ENCODE data around the gene NRP2. TPM values are rescaled to one million over a fixed set of nuclear protein-coding genes. Genes with fewer than 3 reads are reported as not detected.

The NRP2 gene, protein sequence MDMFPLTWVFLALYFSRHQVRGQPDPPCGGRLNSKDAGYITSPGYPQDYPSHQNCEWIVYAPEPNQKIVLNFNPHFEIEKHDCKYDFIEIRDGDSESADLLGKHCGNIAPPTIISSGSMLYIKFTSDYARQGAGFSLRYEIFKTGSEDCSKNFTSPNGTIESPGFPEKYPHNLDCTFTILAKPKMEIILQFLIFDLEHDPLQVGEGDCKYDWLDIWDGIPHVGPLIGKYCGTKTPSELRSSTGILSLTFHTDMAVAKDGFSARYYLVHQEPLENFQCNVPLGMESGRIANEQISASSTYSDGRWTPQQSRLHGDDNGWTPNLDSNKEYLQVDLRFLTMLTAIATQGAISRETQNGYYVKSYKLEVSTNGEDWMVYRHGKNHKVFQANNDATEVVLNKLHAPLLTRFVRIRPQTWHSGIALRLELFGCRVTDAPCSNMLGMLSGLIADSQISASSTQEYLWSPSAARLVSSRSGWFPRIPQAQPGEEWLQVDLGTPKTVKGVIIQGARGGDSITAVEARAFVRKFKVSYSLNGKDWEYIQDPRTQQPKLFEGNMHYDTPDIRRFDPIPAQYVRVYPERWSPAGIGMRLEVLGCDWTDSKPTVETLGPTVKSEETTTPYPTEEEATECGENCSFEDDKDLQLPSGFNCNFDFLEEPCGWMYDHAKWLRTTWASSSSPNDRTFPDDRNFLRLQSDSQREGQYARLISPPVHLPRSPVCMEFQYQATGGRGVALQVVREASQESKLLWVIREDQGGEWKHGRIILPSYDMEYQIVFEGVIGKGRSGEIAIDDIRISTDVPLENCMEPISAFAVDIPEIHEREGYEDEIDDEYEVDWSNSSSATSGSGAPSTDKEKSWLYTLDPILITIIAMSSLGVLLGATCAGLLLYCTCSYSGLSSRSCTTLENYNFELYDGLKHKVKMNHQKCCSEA
- 6.7 and 10.3 TPM in 2 replicates for total RNA-seq (2022)
- percentile 43 among the genes with signal in this experiment for Bru-seq, nascent RNA
- percentile 42 among the genes with signal in this experiment for BruChase-seq, experiment 1, labeled RNA remaining after a 6-hour chase
- BruChase-seq, experiment 2, labeled RNA remaining after a 2-hour chase, result percentile 35 among the genes with signal in this experiment
- long read RNA-seq, full-length matches to known transcripts, result 12 of 23 reads
- long read RNA-seq, partial matches to known transcripts, result 2 of 23 reads
- long read RNA-seq, other reads (novel, unspliced or antisense), result 9 of 23 reads

DNA sequence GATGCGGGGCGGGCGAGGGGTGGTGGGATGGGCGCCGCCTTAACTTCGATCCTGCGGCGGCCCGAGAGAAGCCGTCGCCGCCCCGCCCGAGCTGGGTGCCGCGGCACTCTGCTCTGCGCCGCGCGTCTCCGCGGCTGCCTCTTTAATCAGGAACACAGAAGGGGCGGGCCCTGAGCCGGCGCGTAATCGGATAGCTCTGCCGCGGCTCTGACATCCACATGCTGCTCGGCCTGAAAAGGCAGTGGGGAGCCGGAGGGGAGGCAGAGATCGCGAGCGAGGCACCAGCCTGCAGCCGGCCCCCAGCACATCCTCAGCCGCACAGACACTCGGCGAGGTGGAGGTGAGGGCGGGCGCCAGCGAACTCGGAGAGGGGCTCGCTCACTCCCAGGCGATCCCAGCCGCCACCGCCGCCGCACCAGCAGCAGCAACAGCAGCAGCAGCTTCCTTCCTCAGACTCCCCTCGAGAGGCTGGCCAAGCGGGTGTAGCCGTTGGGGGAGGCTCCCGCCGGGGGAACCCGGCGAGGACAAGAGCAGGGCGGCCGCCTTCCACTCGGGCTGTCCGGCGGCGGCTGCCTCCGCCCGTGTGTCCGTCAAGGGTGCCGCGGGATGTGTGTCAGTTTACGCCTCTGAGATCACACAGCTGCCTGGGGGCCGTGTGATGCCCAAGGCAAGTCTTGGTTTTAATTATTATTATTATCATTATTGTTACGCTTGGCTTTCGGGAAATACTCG is at the start of gene NRP2:
TSS of gene NRP2 (plus strand) at position 263 of the 732 bp plus-strand sequence. CDS start 790 bp downstream, outside the sequence.
- Mint-ChIP-seq H3K36me3 (ENCODE audit: insufficient read depth, unreplicated experiment) (no peaks in the 10 kb centered on the region), H3K9me3 (ENCODE audit: unreplicated experiment) (no peaks in the 10 kb centered on the region), H3K4me3 (ENCODE audit: unreplicated experiment) (peak within 1 kb of the TSS; percentile 86), H3K27me3 (ENCODE audit: insufficient read depth, unreplicated experiment) (no peaks in the 10 kb centered on the region), H3K4me1 (ENCODE audit: insufficient read depth, unreplicated experiment) (peaks cover 25% of the 10 kb centered on the region), H3K27ac (ENCODE audit: low read depth, unreplicated experiment) (no peak within 1 kb of the TSS)
- TF ChIP-seq, protein P1, sequence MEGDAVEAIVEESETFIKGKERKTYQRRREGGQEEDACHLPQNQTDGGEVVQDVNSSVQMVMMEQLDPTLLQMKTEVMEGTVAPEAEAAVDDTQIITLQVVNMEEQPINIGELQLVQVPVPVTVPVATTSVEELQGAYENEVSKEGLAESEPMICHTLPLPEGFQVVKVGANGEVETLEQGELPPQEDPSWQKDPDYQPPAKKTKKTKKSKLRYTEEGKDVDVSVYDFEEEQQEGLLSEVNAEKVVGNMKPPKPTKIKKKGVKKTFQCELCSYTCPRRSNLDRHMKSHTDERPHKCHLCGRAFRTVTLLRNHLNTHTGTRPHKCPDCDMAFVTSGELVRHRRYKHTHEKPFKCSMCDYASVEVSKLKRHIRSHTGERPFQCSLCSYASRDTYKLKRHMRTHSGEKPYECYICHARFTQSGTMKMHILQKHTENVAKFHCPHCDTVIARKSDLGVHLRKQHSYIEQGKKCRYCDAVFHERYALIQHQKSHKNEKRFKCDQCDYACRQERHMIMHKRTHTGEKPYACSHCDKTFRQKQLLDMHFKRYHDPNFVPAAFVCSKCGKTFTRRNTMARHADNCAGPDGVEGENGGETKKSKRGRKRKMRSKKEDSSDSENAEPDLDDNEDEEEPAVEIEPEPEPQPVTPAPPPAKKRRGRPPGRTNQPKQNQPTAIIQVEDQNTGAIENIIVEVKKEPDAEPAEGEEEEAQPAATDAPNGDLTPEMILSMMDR (IDR thresholded peaks at IDR 0.05; ENCODE audit: unreplicated experiment), result no peak
- POLR2A ChIA-PET, result interaction anchor here (0.6 to 1.5 kb wide), 13 partner anchors 11 to 977 kb away, joined by 3 to 5 read pairs (median 3); no protein-coding TSS in a partner anchor
- intact Hi-C loops (cut with micrococcal nuclease), result loop anchor here (1.0 to 10.0 kb wide), 7 partner anchors 65 to 1535 kb away; partner anchors contain the start of gene PARD3B
- CTCF ChIA-PET, result interaction anchor here (0.6 to 2.2 kb wide), 11 partner anchors 12 to 1421 kb away, joined by 3 to 8 read pairs (median 4); no protein-coding TSS in a partner anchor
- no TSS peak for BruUV-seq (replicated peaks)
- peak; percentile 84 for DNase-seq (ENCODE audit: unreplicated experiment)

DNA sequence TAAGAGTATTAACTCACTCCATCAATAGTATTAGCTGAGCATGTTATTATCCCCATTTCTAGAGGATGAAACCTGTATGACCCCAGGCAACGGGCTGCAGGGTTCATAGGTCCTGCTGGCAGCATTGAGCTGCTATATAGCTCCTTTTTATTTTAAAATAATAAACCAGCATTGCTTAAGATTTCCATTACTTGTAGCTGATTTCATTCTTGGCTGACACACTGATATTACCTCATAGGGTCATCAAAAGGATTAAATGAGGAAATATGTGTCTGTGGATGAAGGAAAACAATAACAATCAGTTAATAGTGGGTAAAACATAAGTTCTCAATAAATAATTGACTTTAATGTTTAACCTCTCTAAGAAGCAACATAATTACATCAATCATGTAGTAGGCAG is 48.3 kb upstream of the NRP2 start:
- BruUV-seq (replicated peaks), result no TSS peak
- POLR2A ChIA-PET, result no interaction called here
- H3K27me3 Mint-ChIP-seq (ENCODE audit: insufficient read depth, unreplicated experiment), result no peaks in the 10 kb centered on the region
- peak; percentile 18 for DNase-seq (ENCODE audit: unreplicated experiment)
- intact Hi-C loops (cut with micrococcal nuclease), result no loop called here
- TF ChIP-seq, protein P1 (IDR thresholded peaks at IDR 0.05; ENCODE audit: unreplicated experiment), result no peak
- H3K4me3 Mint-ChIP-seq (ENCODE audit: unreplicated experiment), result no peak overlapping the region
- H3K27ac Mint-ChIP-seq (ENCODE audit: low read depth, unreplicated experiment), result no peak overlapping the region
- H3K9me3 Mint-ChIP-seq (ENCODE audit: unreplicated experiment), result no peaks in the 10 kb centered on the region
- CTCF ChIA-PET, result no interaction called here
- no peaks in the 10 kb centered on the region for H3K4me1 Mint-ChIP-seq (ENCODE audit: insufficient read depth, unreplicated experiment)
- no peaks in the 10 kb centered on the region for H3K36me3 Mint-ChIP-seq (ENCODE audit: insufficient read depth, unreplicated experiment)

DNA sequence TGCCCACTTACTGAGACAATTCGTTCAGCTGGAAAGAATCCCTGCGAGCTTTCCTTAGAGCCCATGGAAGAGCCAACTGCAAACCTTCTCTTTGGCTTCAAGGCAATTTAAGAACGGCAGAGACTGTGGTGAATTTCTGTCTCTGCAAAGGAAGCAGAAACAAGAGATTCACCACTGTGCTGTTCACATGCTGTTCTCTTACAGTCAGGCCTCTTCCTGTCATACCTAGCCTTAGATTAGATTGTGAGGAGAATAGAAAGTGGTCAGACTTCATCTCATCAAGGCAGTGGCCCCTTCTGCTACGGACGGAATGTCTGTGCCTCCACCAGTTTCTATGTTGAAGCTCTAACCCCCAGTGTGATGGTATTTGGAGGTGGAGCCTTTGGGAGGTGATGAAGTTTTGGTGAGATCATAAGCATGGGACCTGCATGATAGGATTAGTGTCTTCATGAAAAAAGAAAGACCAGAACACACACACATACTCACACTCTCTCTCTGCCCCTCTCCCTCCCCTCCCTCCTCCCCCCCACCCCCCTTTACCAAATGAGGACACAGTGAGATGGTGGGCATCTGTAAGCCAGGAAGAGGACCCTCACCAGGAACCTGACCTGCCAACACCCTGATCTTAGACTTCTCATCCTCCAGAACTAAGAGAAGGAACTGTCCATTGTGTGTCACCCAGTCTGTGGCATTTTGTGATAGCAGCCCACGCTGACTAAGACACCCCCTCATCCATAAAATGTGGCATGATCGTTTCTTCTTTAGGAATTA is 45.6 kb upstream of the NRP2 start:
- Mint-ChIP-seq H3K27me3 (ENCODE audit: insufficient read depth, unreplicated experiment) (no peaks in the 10 kb centered on the region), H3K4me1 (ENCODE audit: insufficient read depth, unreplicated experiment) (no peaks in the 10 kb centered on the region), H3K36me3 (ENCODE audit: insufficient read depth, unreplicated experiment) (no peaks in the 10 kb centered on the region), H3K27ac (ENCODE audit: low read depth, unreplicated experiment) (no peak overlapping the region), H3K4me3 (ENCODE audit: unreplicated experiment) (no peak overlapping the region), H3K9me3 (ENCODE audit: unreplicated experiment) (no peaks in the 10 kb centered on the region)
- intact Hi-C loops (cut with micrococcal nuclease), result no loop called here
- TF ChIP-seq, protein P1 (IDR thresholded peaks at IDR 0.05; ENCODE audit: unreplicated experiment), result no peak
- no peak for DNase-seq (ENCODE audit: unreplicated experiment)
- BruUV-seq (replicated peaks), result no TSS peak
- ChIA-PET POLR2A (no interaction called here), CTCF (interaction anchor here (0.7 kb wide), 1 partner anchor 938 kb away, joined by 6 read pairs; no protein-coding TSS in a partner anchor)

Data from MCF 10A (cell line).